ENCODE data around the gene ZFAND2A.
"Not testable (repeated sequence)": the region's sequence is repeated elsewhere in the genome, so short reads cannot be mapped to it uniquely, and the experiment has no call there.

ZFAND2A gene, protein sequence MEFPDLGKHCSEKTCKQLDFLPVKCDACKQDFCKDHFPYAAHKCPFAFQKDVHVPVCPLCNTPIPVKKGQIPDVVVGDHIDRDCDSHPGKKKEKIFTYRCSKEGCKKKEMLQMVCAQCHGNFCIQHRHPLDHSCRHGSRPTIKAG

DNA sequence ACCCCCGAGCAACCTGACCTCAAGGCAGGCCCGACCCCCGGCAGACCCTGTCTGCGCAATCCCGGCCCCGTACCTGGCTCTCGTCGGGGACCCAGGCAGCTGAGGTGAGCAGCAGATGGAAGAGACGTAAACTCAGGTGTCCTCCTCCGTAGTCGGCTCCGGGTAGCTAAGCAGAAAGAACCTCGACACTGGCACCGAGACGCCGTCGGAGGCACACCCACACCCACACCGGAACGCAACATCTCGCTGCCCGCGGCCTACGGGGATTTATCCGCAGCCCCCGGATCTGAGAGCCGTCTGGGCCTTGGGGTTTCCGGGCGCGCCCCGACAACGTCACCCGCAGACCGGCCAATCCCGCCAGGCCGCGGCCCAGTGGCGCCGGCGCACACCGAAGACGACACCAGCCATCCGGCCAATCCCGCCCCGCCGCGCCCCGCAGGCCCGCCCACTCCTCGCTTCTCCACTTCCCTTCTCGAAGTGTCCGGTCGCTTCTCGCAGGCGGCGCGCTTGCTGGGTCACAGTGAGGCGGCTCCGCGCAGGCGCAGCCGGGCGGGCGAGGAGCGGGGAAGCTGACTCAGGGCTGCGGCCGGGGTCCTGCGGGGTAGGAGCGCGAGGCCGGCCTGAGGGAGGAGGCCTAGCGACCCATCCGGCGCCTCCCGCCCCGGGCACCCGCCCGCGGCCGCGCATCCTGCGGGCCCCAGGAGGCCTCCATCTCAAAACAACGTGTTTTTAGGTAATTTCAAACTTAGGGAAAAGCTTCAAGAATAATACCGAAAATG, at the start of gene ZFAND2A:
ZFAND2A (minus strand) TSS at position 306 of the 779 bp plus-strand sequence. CDS start 1,984 bp downstream, outside the sequence.
- DNase-seq (ENCODE audit: low read depth in 3 of 3, low spot score in 1 of 3): peak; percentile 94 to 97 (median 97)

DNA sequence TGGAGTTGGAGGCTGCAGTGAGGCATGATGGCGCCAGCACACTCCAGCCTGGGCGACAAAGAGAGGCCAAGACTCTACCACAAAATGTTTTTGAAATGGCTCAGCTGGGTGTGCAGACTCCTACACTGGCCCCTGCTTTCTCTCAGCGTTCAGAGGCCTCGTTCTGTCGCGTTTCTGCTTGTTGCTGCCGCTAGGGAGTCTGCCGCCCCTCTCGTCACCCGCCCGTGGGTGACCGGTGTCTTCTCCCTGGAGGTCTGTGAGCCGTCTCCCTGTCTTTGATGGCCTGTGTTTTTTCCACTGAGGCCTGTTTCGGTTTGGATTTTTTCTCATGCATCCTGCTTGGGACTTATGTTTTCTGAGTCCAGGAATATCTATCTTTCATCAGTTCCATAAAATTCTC, 49.1 kb upstream of the ZFAND2A start:
- DNase-seq (ENCODE audit: low read depth in 3 of 3, low spot score in 1 of 3): no peak

DNA sequence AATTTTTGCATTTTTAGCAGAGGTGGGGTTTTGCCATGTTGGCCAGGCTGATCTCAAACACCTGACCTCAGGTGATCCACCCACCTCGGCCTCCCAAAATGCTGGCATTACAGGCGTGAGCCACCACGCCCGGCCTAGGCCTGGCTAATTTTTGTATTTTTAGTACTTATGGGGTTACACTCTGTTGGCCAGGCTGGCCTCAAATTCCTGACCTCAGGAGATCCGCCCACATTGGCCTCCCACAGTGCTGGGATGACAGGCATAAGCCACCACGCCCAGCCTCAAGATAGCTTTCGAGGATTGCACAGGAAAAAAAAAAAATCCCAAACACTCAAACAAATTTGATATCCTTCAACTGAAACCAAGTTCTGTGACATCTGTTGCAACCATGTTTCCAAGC, 45.7 kb upstream of the ZFAND2A start:
- not testable (repeated sequence) for DNase-seq (ENCODE audit: low read depth in 3 of 3, low spot score in 1 of 3)

DNA sequence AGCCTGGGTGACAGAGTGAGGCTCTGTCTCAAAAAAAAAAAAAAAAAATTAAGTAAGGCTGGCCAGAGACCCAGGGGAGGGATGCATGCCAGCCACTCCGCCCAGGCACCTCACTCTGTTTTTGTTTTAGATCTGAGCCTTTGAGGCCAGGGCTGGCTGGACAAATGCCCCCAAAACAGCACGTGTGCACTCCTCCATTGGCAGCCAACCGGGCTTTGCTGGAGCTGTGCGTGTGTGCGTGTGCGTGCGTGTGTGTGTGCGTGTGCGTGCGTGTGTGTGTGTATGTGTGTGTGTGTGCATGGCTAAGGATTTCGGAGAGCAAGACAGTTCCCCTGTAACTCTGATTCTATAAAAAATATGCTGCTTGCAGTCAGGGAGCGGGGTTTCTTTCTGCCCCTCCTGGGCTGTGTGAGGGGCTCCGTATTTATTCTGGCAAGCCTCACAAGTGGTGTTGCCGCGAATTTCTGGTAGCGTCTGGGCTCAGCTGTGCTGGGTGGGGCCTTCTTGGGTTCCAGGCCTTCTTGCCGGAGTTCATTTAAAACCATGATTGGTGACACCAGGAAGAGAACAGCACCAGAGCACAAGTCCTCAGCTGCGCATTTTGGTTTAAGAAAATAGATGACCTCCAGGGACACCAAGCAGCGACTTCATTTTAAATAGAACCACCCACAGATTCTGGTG, 44.6 kb upstream of the ZFAND2A start:
- no peak for DNase-seq (ENCODE audit: low read depth in 3 of 3, low spot score in 1 of 3)

DNA sequence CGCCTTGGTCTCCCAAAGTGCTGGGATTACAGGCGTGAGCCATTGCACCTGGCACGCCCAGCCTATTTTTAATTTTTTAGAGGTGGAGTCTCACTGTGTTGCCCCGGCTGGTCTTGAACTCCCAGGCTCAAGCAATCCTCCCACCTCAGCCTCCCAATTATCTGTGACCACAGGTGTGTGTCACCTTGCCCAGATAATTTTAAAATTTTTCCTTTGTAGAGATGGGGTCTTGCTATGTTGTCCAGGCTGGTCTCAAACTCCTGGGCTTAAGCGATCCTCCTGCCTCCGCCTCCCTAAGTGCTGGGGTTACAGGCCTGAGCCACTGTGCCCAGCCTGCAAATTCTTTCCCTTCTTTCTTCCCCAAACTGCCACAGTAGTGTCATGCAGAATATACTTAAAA, 42.9 kb upstream of the ZFAND2A start:
- not testable (repeated sequence) for DNase-seq (ENCODE audit: low read depth in 3 of 3, low spot score in 1 of 3)

DNA sequence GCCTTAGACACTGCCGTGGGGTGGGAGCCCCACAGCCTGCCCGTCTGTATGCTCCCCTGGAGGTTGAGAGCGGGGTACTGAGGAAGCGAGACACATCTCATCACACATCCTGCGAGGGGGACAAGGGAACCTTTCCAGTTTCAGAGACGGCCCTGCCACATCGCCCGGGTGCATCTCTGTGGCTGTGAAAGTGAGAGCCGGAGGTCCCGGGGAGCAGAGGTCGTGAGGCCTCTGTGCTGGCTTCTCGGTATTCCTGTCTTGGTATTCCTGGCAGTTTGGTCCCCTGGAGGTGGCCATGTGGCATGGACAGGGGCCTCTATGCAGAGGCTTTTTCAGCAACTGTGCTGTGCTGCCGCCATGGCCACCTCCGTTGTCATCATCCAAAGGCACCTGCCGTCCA, 41.9 kb upstream of the ZFAND2A start:
- DNase-seq (ENCODE audit: low read depth in 3 of 3, low spot score in 1 of 3): no peak

DNA sequence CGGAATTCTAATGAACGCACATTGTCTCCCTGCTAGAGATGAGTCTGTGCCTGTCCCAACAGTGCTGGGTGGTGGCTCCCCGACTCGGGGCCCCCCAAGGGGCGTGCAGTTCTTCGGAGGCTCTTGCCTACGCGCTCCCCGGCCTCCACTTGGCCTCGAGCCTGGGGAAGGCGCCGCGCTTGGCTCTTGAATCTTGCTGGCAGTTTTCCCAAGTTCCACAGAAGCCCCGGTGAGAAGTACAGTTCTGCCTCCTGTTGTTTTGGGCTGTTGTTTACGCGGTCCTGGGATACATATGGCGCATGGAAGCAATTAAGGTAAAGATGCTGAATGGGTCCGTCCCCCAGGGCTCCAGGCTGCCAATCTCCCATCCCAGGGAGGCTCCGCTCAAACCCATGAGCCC, 40.0 kb upstream of the ZFAND2A start:
- no peak for DNase-seq (ENCODE audit: low read depth in 3 of 3, low spot score in 1 of 3)

DNA sequence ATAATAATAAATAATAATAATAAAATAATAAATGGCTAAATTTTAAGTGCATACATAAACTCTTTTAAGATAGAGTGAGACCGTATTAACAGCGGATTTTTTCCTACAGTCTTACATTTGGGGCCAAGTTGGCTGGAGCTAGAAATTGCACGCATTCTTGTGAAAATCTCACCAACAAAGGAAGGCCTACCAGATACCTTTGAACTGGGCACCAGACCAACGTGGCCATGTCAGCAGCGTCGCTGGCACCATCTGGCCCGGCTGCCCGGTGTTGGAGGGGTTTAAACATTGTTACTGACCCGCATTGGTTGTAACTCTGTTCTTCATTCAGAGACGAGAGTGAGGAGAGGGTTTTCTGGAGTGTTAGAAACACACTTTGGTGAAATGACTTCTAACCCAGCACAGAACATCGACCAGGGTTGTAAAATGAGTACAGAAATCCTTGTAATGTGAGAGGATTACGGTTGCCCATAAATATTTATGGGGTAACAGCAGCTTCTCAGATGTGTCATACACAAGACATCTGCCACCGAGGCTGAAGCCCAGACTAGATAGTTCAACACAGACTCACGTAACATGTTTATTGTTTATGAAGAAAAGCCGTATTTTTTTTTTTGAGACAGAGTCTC, 38.1 kb upstream of the ZFAND2A start:
- DNase-seq (ENCODE audit: low read depth in 3 of 3, low spot score in 1 of 3): no peak

DNA sequence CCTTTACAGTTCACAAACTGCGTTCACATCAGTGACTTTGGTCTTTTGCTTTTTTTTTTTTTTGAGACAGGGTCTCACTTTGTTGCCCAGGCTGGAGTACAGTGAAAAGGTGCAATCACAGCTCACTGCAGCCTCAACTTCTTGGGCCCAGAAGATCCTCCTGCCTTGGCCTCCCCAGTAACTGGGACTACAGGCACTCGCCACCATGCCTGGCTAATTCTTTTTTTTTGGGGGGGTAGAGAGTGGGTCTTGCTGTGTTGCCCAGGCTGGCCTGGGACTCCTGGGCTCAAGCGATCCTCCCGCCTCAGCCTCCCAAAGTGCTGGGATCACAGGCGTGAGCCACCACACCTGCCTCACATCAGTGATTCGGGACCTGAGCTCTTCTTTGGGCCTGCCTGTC, 37.0 kb upstream of the ZFAND2A start:
- DNase-seq (ENCODE audit: low read depth in 3 of 3, low spot score in 1 of 3): no peak

DNA sequence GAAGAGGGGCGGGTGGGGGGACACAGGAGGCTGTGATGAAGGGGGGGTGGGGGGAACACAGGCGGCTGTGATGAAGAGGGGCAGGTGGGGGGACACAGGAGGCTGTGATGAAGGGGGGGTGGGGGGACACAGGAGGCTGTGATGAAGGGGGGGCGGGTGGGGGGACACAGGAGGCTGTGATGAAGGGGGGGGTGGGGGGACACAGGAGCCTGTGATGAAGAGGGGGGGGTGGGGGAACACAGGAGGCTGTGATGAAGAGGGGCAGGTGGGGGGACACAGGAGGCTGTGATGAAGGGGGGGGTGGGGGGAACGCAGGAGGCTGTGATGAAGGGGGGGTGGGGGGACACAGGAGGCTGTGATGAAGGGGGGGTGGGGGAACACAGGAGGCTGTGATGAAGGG, 36.4 kb upstream of the ZFAND2A start:
- not testable (repeated sequence) for DNase-seq (ENCODE audit: low read depth in 3 of 3, low spot score in 1 of 3)

DNA sequence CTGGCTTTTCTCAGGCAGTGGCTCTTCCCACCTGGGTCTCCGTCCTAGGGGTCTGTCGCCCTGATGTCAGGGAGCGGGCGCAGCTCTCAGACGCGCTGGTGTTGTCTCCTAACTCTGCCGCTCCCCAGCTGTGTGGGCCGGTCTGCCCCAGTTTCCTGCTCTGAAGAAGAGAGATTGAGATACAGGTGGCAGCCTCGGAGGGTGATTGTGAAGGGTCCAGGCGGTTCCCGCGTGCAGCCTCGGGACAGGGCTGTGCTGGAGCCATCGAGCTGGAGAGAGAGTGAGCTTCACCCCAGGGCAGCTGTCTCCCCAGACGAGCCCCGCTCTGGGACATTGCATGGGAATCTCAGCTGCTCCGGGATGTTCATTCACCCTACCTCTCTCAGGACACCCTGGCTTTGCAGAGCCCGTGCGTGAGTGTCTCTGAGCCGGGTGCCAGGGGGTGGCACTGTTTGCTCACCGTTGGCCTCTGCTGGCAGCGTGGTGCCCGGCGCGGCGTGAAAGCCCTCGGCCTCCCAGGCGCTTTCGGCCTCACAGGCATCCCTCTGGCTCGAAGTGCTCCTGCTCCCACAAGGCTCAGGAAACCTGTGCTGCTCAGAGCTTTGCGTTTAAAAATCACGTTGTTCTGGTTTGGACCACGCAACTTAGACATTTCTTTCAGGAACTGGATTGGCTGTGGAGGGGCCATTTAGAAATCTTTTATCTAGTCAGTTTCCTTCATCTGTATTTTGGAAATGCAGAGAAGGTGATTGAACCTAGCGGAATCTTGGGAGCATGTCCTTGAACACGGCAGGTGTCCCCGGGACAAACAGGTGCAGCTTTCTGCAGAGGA, 33.8 kb upstream of the ZFAND2A start:
- DNase-seq (ENCODE audit: low read depth in 3 of 3, low spot score in 1 of 3): peak in 1 of 3 donors; percentile 10

DNA sequence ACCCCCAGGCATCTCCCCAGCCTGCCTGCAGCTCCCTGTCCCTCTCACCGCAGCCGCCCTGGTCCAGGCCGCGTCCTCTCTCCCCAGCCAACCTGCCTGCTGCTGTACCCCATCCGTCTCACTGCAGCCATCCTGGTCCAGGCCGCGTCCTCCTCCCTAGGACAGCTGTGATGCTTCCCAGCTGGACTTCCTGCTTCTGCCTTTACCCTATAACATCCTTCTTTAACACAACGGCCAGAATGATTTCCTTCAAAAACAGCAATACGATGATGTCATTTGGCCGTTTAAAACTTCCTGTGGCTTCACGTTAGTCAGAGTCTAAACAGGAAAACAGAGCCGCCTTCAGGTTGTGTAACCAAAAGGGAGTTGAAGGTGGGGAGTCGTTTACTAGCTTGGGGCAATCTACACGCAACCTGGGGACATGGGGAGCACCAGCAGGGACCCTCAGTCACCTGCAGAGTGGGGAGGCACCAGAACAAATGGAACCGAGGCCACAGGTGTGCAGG, 32.2 kb upstream of the ZFAND2A start:
- no peak for DNase-seq (ENCODE audit: low read depth in 3 of 3, low spot score in 1 of 3)

DNA sequence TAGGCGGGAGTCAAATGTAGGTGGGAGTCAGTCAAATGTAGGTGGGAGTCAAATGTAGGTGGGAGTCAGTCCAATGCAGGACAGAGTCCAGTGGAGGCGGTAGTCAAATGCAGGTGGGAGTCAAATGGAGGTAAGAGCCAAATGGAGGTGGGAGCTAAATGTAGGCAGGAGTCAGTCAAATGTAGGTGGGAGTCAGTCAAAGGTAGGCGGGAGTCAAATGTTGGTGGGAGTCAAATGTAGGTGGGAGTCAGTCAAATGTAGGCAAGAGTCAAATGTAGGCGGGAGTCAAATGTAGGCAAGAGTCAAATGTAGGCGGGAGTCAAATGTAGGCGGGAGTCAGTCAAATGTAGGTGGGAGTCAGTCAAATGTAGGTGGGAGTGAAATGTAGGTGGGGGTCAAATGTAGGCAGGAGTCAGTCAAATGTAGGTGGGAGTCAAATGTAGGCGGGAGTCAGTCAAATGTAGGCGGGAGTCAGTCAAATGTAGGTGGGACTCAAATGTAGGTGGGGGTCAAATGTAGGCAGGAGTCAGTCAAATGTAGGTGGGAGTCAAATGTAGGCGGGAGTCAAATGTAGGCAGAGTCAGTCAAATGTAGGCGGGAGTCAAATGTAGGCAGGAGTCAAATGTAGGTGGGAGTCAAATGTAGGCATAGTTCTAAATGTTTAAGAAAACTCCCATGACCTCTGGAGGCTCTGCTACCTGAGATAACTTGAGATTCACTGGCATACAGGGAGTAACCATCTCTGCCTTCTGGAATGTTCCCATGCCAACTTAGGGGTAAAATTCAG, 30.2 kb upstream of the ZFAND2A start:
- no peak for DNase-seq (ENCODE audit: low read depth in 3 of 3, low spot score in 1 of 3)

DNA sequence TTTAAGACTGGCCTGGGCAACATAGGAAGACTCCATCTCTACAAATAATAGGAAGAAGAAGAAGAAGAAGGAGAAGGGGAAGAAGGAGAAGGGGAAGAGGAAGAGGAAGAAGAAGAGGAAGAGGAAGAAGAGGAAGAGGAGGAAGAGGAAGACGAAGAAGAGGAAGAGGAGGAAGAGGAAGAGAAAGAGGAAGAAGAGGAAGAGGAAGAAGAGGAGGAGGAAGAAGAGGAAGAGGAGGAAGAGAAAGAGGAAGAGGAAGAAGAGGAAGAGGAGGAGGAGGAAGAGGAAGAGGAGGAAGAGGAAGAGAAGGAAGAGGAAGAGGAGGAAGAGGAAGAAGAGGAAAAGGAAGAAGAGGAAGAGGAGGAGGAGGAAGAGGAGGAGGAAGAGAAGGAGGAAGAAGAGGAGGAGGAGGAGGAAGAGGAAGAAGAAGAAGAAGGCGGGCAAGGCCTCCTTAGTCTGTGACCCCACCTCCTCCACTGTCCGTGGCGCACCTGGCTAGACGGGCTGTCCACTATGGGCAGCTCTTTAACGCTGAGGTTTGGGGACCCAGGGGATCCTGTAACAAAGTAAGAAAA, 28.8 kb upstream of the ZFAND2A start:
- no peak for DNase-seq (ENCODE audit: low read depth in 3 of 3, low spot score in 1 of 3)

DNA sequence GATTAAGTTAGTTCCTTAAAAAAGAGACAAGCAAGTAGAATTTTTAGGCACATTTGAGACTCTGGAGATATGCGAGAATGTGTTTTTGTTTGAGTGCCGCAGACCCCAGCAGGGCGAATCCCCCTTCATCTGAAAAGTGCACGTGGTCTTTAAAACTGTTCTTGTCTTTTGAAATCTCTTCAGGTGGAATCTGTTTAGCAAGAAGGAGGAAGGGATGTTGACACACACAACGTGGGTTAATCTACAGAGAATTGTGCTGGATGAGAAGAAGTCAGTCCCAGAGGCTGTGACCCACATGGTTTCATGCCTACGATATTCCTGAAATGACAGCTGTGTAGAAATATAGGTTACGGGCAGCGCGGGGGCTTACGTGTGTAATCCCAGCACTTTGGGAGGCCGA, 27.1 kb upstream of the ZFAND2A start:
- DNase-seq (ENCODE audit: low read depth in 3 of 3, low spot score in 1 of 3): no peak

DNA sequence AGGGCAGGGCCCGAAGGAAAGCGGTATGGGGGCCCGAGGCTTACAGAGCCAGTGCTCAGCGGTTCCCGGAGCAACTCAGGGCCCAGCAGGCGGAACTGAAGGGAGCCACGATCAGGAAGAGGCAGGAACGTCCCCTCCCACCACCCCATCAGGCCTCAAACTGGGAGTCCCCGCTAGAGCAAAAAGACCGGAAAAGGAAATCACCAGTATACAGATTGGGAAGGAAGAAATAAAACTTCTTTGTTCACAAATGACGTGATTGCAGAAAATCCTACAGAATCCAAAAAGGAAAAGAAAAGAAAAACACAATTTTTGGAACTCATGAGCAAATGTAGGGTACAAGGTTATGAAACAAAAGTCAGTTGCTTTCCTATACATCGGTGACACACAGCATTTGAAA, 21.6 kb upstream of the ZFAND2A start:
- DNase-seq (ENCODE audit: low read depth in 3 of 3, low spot score in 1 of 3): no peak

DNA sequence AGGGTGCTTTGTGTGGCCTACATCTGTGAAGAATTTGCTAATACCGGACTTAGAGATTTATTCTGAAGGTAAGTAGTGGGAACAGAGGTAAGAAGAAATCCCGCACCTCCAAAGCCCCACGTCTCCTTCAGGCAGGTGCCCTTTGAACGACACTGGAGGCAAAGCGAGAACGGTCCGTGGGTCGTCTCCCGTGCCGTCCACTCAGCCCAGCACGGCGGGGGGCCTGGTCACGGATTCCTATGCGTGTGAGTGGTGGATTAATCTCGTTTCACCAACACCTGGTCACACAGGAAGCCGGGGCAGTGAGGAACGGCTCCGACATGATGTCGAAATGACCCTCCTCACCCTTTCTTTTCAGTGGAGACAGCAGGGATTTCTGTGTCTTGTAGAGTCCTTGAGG, 21.0 kb upstream of the ZFAND2A start:
- DNase-seq (ENCODE audit: low read depth in 3 of 3, low spot score in 1 of 3): no peak

DNA sequence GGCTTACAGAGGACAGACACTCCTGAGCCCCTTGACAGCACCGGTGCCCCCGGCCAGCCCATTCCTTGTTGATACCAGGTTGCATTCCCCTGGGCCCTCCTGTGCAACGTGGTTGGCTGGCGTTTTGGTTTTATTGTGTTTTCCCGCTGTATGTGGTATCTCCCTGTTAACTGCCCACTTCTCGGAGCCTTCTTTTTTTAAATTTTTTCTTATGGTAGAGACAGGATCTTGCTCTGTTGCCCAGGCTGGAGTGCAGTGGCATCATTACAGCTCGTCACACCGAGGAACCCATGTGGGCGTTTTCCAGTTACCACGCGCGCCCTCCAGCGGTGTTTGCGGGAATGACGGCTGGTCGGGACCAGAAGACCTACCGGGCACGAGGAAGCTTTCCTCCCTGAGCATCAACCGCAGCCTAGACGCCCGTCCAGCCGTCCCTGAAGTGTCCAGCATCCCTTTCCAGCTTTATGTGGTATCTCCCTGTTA, 16.9 kb upstream of the ZFAND2A start:
- DNase-seq (ENCODE audit: low read depth in 3 of 3, low spot score in 1 of 3): peak; percentile 28 to 84 (median 31)

Measured in stimulated activated CD4-positive, alpha-beta T cell treated with anti-CD3 and anti-CD28 coated beads, TNF-alpha, amount 100 ng/mL, for 1 hour (primary cell).